Inflammatory macrophage (primary cell): Measurements from ENCODE around the gene NUTM2A.
"Not testable (repeated sequence)": the region's sequence is repeated elsewhere in the genome, so short reads cannot be mapped to it uniquely, and the experiment has no call there.

Source experiments
- DNase-seq, 2 donors: peaks; one replicate each; pipeline ENCODE4 v3.0.0-alpha.2; 2020 to 2022
- total RNA-seq, 18 experiments: gene quantifications; one replicate each; lab custom pipeline; 2026; ENCODE audit warnings: mixed read lengths in 6 of 18, inconsistent platforms in 2 of 18; lab: John Stamatoyannopoulos, UW

NUTM2A gene, protein sequence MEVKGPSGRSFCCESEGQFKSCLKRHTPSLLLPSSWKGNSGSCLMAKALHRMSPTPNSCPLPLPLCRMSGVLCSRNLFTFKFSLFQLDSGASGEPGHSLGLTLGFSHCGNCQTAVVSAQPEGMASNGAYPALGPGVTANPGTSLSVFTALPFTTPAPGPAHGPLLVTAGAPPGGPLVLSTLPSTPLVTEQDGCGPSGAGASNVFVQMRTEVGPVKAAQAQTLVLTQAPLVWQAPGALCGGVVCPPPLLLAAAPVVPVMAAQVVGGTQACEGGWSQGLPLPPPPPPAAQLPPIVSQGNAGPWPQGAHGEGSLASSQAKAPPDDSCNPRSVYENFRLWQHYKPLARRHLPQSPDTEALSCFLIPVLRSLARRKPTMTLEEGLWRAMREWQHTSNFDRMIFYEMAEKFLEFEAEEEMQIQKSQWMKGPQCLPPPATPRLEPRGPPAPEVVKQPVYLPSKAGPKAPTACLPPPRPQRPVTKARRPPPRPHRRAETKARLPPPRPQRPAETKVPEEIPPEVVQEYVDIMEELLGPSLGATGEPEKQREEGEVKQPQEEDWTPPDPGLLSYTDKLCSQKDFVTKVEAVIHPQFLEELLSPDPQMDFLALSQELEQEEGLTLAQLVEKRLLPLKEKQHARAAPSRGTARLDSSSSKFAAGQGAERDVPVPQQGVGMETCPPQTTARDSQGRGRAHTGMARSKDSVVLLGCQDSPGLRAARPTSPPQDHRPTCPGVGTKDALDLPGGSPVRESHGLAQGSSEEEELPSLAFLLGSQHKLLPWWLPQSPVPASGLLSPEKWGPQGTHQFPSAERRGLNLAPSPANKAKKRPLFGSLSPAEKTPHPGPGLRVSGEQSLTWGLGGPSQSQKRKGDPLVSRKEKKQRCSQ
- total RNA-seq: 0.08 to 0.67 (median 0.29) reads per million in 18 experiments

DNA sequence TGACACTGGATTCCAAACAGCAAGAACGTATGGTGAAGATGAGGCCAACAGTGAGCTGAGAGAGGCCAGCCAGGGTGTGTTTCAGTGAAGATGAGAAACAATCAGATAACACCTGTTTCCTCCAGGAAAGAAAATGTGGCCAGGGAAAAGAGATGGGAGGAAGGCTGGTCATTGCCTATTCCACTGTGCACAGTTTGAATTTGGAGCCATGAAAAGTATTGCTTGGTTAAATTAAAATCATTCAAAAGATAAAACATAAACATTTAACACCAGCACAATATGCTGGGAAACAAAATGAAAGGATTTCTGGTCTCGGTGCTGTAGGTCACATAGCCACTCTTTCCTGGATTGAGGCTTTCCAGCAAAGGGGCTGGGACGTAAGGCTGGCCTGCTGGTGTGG, at the start of gene NUTM2A:
Gene NUTM2A, plus strand, starts transcription at position 301 of the 400 bp plus-strand sequence. CDS start 383 bp downstream, outside the sequence.
- DNase-seq: not testable (repeated sequence)

- DNase-seq: not testable (repeated sequence)
These were observed 47.7 kb upstream of the NUTM2A start for GRCh38 chr10:87177587-87177986.

DNA sequence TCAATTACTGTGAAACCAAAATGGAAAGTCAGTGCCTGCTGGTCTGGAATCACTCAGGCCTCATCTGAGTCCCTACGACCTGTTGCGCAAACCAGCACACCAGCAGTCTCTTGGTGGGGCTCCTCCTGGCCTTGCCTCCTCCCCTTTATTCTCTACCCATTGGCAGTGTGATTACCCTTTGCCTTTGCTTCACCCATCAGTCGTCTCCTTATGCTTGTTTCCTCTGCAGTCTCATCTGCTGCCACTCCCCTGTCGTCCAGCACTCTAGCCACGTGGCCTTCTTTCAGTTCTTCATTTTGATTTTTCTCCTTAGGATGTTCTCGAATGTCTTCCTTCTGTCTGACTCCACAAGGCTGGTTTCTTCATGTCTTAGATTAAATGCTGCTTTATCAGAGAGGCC, 40.8 kb upstream of the NUTM2A start:
- DNase-seq: peak; percentile 31 to 68

DNA sequence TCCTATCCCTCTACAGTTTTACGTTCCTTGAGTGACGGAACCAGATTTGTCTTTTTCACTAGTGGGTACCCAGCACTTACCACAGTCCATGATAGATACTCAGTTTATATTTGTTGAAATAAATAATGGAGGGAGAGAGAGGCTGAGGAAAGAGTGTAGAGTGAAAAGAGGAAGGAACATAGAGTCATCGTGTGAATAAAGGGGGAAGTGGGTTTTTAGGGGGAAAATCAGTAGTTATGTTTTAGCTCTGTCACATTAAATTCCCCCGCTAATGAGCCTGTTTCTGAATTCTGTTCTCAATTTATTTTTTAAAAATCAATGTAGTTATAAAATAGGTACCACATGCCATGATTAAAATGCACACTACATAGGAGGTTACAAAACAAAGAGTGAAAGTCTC, 39.2 kb upstream of the NUTM2A start:
- DNase-seq: not testable (repeated sequence)

- not testable (repeated sequence) for DNase-seq
These were observed 37.7 kb upstream of the NUTM2A start for GRCh38 chr10:87187573-87187972.

GRCh38 chr10:87191841-87192240, 33.4 kb upstream of the NUTM2A start:
- not testable (repeated sequence) for DNase-seq

GRCh38 chr10:87200924-87201323, 24.3 kb upstream of the NUTM2A start:
- peak; percentile 56 to 57 for DNase-seq

DNA sequence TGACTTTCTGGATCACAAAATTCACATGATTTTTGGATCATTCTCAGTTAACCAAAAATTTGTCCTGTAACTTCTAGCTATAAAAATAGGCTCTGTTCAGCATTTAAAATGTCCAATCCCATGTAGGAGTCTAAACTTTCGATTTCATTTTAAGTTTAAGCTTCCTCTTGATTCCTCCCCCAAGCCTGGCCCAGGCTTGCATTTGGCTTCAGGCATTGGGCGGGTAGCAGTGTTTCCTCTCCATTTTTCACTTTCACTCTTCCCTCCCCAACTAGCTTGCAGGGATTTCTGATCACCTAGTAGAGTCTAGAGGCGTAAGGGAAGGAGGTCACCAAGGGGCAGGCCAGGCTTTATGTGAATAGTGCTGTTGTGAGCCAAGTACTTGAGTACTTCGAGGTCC, 20.4 kb upstream of the NUTM2A start:
- DNase-seq: peak in 1 of 2 donors; percentile 23

- DNase-seq: not testable (repeated sequence)
These were observed 18.3 kb upstream of the NUTM2A start for GRCh38 chr10:87206922-87207321.

DNA sequence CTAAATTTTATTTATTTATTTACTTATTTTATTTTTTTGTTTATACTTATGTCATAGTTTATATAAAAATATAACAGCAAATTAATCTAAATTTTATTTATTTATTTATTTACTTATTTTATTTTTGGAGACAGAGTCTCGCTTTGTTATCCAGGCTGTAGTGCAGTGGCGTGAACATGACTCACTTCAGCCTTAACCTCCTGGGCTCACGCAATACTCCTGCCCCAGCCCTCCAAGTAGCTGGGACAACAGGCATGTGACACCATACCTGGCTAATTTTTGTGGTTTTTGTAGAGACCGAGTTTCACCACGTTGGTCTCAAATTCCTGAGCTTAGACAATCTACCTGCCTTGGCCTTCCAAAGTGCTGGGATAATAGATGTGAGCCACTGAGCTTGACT, 14.9 kb upstream of the NUTM2A start:
- DNase-seq: not testable (repeated sequence)

DNA sequence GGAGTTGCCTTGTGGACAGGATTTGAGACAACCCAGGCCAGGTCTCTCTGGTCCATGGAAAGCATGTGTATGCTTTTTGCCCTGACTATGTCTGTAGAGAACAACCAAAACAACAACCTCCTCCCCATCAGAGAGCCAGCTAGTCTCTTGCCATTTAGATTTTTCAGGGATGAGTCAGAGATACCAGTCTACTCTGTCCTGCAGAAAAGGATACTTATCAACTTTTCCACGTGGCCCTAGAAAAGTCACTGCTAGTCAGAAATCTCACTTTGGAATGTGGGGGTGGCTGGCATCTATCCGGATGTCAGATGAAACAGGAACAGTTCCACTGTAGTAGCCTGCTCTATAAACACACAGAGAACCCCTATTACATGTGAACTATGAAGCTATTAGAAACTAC, 13.4 kb upstream of the NUTM2A start:
- DNase-seq: not testable (repeated sequence)

- DNase-seq: peak in 1 of 2 donors; percentile 3
These were observed 12.0 kb upstream of the NUTM2A start for GRCh38 chr10:87213150-87213765.

DNA sequence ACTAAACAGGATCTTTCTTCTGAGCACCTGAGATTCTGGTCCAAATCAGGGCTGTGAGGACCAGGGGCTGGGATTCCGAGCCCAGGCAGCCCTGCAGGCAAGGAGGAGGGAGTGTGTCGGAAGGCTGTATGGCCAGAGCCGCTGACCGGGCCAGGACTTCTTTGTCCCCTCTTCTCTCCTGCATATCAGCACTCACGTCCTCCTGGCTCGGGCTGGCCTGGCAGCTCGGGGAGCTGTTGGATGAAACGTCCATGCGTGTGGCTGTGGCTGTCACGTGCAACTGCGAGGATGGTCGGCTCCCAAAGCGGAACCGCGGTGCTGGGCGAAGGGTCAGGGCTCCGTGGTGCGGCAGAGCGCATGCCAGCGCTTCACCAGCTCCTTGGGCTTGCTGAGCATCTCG, 11.4 kb upstream of the NUTM2A start:
- not testable (repeated sequence) for DNase-seq

GRCh38 chr10:87216120-87216519, 9.1 kb upstream of the NUTM2A start:
- peak; percentile 21 to 45 for DNase-seq

GRCh38 chr10:87219370-87219769, 5.9 kb upstream of the NUTM2A start:
- DNase-seq: not testable (repeated sequence)

DNA sequence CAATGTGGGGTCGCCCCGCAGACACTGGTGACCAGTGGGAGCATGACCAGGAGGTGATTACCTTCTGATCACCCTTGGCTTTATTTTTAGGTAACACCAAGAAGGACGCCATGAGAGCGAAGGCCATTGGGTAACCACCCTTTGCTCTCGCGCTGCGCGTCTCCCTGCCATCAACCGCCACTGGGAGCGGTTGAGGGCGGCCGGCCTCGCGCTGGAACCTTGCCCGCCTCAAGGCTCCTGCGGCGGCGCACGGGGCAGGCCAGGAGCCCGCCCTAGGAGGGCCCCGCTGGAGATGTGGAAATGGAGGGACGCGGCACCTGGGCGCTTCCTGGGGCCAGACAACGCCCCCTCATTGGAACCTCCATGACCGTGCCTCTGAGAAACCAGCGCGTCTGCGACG, 2.5 kb upstream of the NUTM2A start:
- DNase-seq: not testable (repeated sequence)

DNA sequence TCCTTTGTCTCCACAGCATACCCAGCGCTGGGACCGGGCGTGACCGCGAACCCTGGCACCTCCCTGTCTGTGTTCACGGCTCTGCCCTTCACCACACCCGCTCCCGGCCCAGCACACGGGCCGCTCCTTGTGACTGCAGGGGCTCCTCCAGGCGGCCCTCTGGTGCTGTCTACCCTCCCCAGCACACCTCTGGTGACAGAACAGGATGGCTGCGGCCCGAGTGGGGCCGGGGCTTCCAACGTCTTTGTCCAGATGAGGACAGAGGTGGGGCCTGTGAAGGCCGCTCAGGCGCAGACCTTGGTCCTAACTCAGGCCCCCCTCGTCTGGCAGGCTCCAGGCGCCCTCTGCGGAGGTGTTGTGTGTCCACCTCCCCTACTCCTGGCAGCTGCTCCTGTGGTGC, 3.0 kb downstream of the NUTM2A start:
- DNase-seq: not testable (repeated sequence)

- not testable (repeated sequence) for DNase-seq
These were observed 4.0 kb downstream of the NUTM2A start for GRCh38 chr10:87229211-87229610.

- DNase-seq: not testable (repeated sequence)
These were observed 9.6 kb downstream of the NUTM2A start for GRCh38 chr10:87234854-87235253.

DNA sequence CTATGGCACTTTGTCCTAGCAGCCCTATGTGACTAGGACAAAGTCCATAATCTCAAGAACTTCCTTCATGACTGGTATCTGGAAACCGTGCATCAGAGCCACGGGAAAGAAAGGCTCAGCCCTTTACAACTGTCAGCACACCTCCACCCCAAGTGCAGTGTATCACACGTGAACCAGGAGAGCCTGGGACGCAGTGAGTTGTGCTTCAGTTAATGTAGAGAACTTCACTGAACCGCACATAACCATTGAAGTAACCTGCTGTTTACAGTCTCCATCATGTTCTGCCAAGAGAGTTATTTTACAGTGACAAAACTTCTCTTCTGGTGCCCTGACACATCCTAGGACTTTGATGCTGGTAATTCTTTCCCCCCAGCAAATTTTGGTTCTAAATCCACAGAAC, 12.0 kb downstream of the NUTM2A start:
- DNase-seq: not testable (repeated sequence)

GRCh38 chr10:87239346-87239808, 14.1 kb downstream of the NUTM2A start:
- DNase-seq: not testable (repeated sequence)

- not testable (repeated sequence) for DNase-seq
These were observed 16.9 kb downstream of the NUTM2A start for GRCh38 chr10:87242192-87242591.

DNA sequence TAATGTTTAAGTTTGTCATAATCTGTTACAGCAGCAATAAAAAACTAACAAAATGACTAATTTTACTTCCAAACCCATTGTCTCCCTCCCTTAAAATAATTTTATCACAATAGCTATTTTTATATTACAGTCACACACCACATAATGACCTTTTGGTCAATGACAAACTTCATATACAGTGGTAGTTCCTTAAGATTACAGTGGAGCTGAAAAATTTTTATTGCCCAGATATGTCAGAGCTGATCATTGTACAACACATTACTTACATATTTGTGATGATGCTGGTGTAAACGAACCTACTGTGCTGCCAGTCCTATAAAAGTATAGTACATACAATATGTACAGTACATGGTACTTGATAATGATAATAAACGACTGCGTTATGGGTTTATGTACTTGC, 22.1 kb downstream of the NUTM2A start:
- DNase-seq: not testable (repeated sequence)
